Measurements from ENCODE around the gene CELA3A. TPM values are rescaled to one million over a fixed set of nuclear protein-coding genes. Genes with fewer than 3 reads are reported as not detected.

The CELA3A gene
- total and polyA plus RNA-seq, 2 of the 8 experiments (the other 6 are each of a cell fraction or from before 2014, with no cell fraction given) = not detected

DNA sequence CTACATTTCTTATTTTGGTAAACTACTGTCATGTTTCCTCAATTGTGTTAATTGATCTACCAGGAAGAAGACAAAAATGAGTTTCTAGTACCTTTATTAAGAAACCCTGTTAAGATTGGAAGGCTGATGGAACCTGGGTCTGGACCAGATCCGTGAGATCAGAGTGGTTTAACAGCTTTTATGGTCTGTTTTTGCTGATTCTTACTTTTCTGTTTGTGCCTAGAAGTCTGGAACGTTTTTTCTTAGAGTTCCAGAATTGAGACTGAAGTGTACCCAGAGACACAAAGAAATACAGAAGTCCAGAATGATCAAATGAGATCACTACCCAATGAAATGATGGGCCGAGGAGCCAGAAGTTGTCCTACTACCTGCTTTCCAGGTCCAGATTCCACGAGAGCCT is 28.6 kb downstream of the CELA3A start:
- no peak overlapping the region for H2AK5ac ChIP-seq (ENCODE audit: low read depth, low read length)
- H3K36me3 ChIP-seq (ENCODE audit: control insufficient read depth in 2 of 4, insufficient read depth in 4 of 4, low read length in 3 of 4) = peaks cover 0 to 8% (median 2%) of the 10 kb centered on the region in 4 experiments; a peak in 4 of 8 replicates
- no peak overlapping the region for H2BK5ac ChIP-seq (ENCODE audit: low read depth, low read length)
- no peak overlapping the region for H2BK120ac ChIP-seq (replicated peaks; ENCODE audit: low read depth, low read length)
- no peak overlapping the region for H2BK12ac ChIP-seq (ENCODE audit: low read depth, low read length)
- no peak overlapping the region for H2BK15ac ChIP-seq (ENCODE audit: low read length)
- peaks cover 0 to 2% of the 10 kb centered on the region in 2 experiments for H4K20me1 ChIP-seq (replicated peaks in 1 of 2; ENCODE audit: control insufficient read depth in 1 of 2, insufficient read depth in 2 of 2, low read length in 2 of 2)
- 90% methylated on average over 4 of the region's 4 CpGs; no CpG with 5 or more reads in 1 of the 2 experiments for WGBS, 2 experiments (ENCODE audit: extremely low coverage in 1 of 2, insufficient coverage in 1 of 2, insufficient read length in 1 of 2, insufficient replicate concordance in 2 of 2, low coverage in 1 of 2, low lambda C conversion rate in 2 of 2, missing lambda C conversion rate in 1 of 2)
- TF ChIP-seq PHF8 (conservative IDR thresholded peaks at IDR 0.05; ENCODE audit: low read depth, low read length) = no peak
- TF ChIP-seq NANOG (IDR thresholded peaks at IDR 0.05; ENCODE audit: insufficient read depth, low read depth, low read length, poor library complexity, severe bottlenecking) = no peak
- no peak for TF ChIP-seq SAP30 (IDR thresholded peaks at IDR 0.05; ENCODE audit: insufficient read depth, insufficient replicate concordance, low read length)
- H3K23me2 ChIP-seq (ENCODE audit: low read depth, low read length) = peaks cover 3% of the 10 kb centered on the region; the same call in 1 of the 2 replicates
- no peak overlapping the region for H3K14ac ChIP-seq (ENCODE audit: insufficient read length)
- H2AFZ ChIP-seq (ENCODE audit: low read length) = no peak overlapping the region
- no peak overlapping the region for H2BK20ac ChIP-seq (ENCODE audit: low read length)
- H3K4me1 ChIP-seq (replicated peaks in 1 of 4; ENCODE audit: control insufficient read depth in 3 of 4, insufficient read depth in 4 of 4, low read length in 3 of 4) = peaks cover 0 to 4% (median under 1%) of the 10 kb centered on the region in 4 experiments; a peak in 3 of 7 replicates
- DNase-seq (ENCODE audit: low read depth in 1 of 2, low spot score in 2 of 2) = no peak
- FAIRE-seq = no peak
- H3K4me3 ChIP-seq (ENCODE audit: extremely low read depth in 1 of 4, insufficient read depth in 2 of 4, low read depth in 3 of 4, low read length in 4 of 4) = no peak overlapping the region
- H3K9me3 ChIP-seq (ENCODE audit: insufficient read depth in 2 of 2, low read depth in 1 of 2, low read length in 1 of 2) = no peaks in the 10 kb centered on the region
- no peak overlapping the region for H3K23ac ChIP-seq (ENCODE audit: insufficient read length)
- H3K27me3 ChIP-seq (replicated peaks in 1 of 4; ENCODE audit: control insufficient read depth in 3 of 4, extremely low read depth in 1 of 4, insufficient read depth in 3 of 4, low read length in 3 of 4) = no peaks in the 10 kb centered on the region
- H4K8ac ChIP-seq (ENCODE audit: extremely low read depth, insufficient read depth, low read length) = no peak overlapping the region
- ChIA-PET POLR2A (ENCODE audit: partially characterized antibody) (interaction anchor here (1.1 kb wide), 1 partner anchor 18 kb away, joined by 3 read pairs; no protein-coding TSS in a partner anchor), CTCF (ENCODE audit: partially characterized antibody) (no interaction called here)
- H3K27ac ChIP-seq (ENCODE audit: low read depth, low read length) = no peak overlapping the region
- H3K56ac ChIP-seq (replicated peaks; ENCODE audit: insufficient read length, low read depth, low read length) = no peak overlapping the region
- H3K4me2 ChIP-seq (ENCODE audit: insufficient read depth in 1 of 2, low read depth in 2 of 2, low read length in 2 of 2) = no peak overlapping the region
- H3K79me2 ChIP-seq (ENCODE audit: control insufficient read depth in 1 of 2, insufficient read depth in 2 of 2, low read length in 2 of 2) = peaks cover 0 to 10% of the 10 kb centered on the region in 2 experiments; a peak in 2 of 4 replicates
- H4K91ac ChIP-seq (replicated peaks; ENCODE audit: insufficient read length, low read length) = no peak overlapping the region
- no peak overlapping the region for H3K9ac ChIP-seq (replicated peaks in 1 of 4; ENCODE audit: extremely low read depth in 1 of 4, low read depth in 3 of 4, low read length in 3 of 4)
- no peak overlapping the region for H3K4ac ChIP-seq (replicated peaks; ENCODE audit: insufficient read length, low read depth, low read length)
- no peaks in the 10 kb centered on the region; the same call in 1 of the 2 replicates for H3K79me1 ChIP-seq (ENCODE audit: low read depth, low read length)
- no peak overlapping the region for H4K5ac ChIP-seq (ENCODE audit: insufficient read length, low read depth, low read length)
- no peak overlapping the region for H3K18ac ChIP-seq (ENCODE audit: extremely low read depth, low read length)
